Measurements from ENCODE around the gene DHX38. TPM values are rescaled to one million over a fixed set of nuclear protein-coding genes. Genes with fewer than 3 reads are reported as not detected.

The DHX38 gene
- total and polyA plus RNA-seq, 2 donors (not counting 3 experiments of a cell fraction or from before 2014, with no cell fraction given): 47.3 to 78.6 TPM

- no peaks in the 10 kb centered on the region for H3K4me1 ChIP-seq (ENCODE audit: control insufficient read depth, extremely low read depth, insufficient read depth, low read length)
- FAIRE-seq (no peak), DNase-seq (ENCODE audit: low read depth, low spot score) (peak; percentile 39)
- H2AFZ ChIP-seq (ENCODE audit: low read depth, low read length): no peak overlapping the region
- H3K4me3 ChIP-seq (replicated peaks in 1 of 3; ENCODE audit: insufficient read depth in 1 of 3, low read depth in 1 of 3, low read length in 3 of 3): no peak overlapping the region
- H3K4me2 ChIP-seq (ENCODE audit: insufficient read depth, low read length): no peak overlapping the region
- POLR2A ChIA-PET: no interaction called here
- H3K27ac ChIP-seq (ENCODE audit: insufficient read depth, low read depth, low read length): no peak overlapping the region
- dilution Hi-C loops (cut with MboI; ENCODE audit: extremely low pct_ligation_motif_present, low sequenced_read_pairs): no loop called here
- H3K27me3 ChIP-seq (ENCODE audit: control insufficient read depth in 2 of 2, insufficient read depth in 2 of 2, low read length in 2 of 2): peaks cover 0 to 1% of the 10 kb centered on the region in 2 experiments
- H3K9ac ChIP-seq (replicated peaks; ENCODE audit: extremely low read depth, insufficient read depth, low read length): no peak overlapping the region
- intact Hi-C loops (cut with micrococcal nuclease): loop anchor here (1.0 to 10.0 kb wide), 3 partner anchors 27 to 1888 kb away; partner anchors contain the start of genes DHX38 and TXNL4B
- no peaks in the 10 kb centered on the region for H4K20me1 ChIP-seq (replicated peaks; ENCODE audit: control insufficient read depth, extremely low read depth, insufficient read depth, low read length)
- CTCF ChIA-PET: interaction anchor here (0.7 to 2.6 kb wide), 15 partner anchors 11 to 1890 kb away, joined by 3 to 16 read pairs (median 4); partner anchors contain the start of genes DHX38 and TXNL4B
- H3K36me3 ChIP-seq (ENCODE audit: control insufficient read depth in 2 of 2, extremely low read depth in 1 of 2, insufficient read depth in 2 of 2, low read length in 2 of 2): no peaks in the 10 kb centered on the region
- no peaks in the 10 kb centered on the region for H3K79me2 ChIP-seq (ENCODE audit: control insufficient read depth, insufficient read depth, low read length)
- no peaks in the 10 kb centered on the region for H3K9me3 ChIP-seq (replicated peaks; ENCODE audit: control insufficient read depth, insufficient read depth, low read length)
- no peaks in the 10 kb centered on the region for H3K9me1 ChIP-seq (replicated peaks; ENCODE audit: control insufficient read depth, extremely low read depth, insufficient read depth, low read length)
- TF ChIP-seq CTCF (IDR thresholded peaks at IDR 0.05; ENCODE audit: extremely low read depth in 1 of 2, insufficient read depth in 1 of 2, low read depth in 1 of 2, low read length in 2 of 2): peak; percentile 36 to 52
- TF ChIP-seq GATA2 (IDR thresholded peaks at IDR 0.05; ENCODE audit: insufficient read depth, insufficient read length, low read depth, low read length): no peak
- TF ChIP-seq POLR2AphosphoS5 (IDR thresholded peaks at IDR 0.05; ENCODE audit: insufficient read depth, low read depth, low read length): no peak
- no peak for TF ChIP-seq POLR2A (IDR thresholded peaks at IDR 0.05; ENCODE audit: low read depth, low read length)
- TF ChIP-seq MYC (IDR thresholded peaks at IDR 0.05; ENCODE audit: low read depth, low read length): no peak
- no peak for TF ChIP-seq FOS (IDR thresholded peaks at IDR 0.05; ENCODE audit: borderline replicate concordance, insufficient read depth, low read length)
- no TSS peak for BruUV-seq (replicated peaks)
Observed at GRCh38 chr16:72066747-72067146, 26.9 kb upstream of the DHX38 start.

- Histone ChIP-seq H3K79me2 (ENCODE audit: control insufficient read depth, insufficient read depth, low read length) (no peaks in the 10 kb centered on the region), H3K4me3 (replicated peaks in 1 of 3; ENCODE audit: insufficient read depth in 1 of 3, low read depth in 1 of 3, low read length in 3 of 3) (no peak overlapping the region), H3K9me1 (replicated peaks; ENCODE audit: control insufficient read depth, extremely low read depth, insufficient read depth, low read length) (no peaks in the 10 kb centered on the region), H2AFZ (ENCODE audit: low read depth, low read length) (no peak overlapping the region), H3K4me2 (ENCODE audit: insufficient read depth, low read length) (no peak overlapping the region), H3K9me3 (replicated peaks; ENCODE audit: control insufficient read depth, insufficient read depth, low read length) (no peaks in the 10 kb centered on the region), H3K36me3 (ENCODE audit: control insufficient read depth in 2 of 2, extremely low read depth in 1 of 2, insufficient read depth in 2 of 2, low read length in 2 of 2) (no peaks in the 10 kb centered on the region), H4K20me1 (replicated peaks; ENCODE audit: control insufficient read depth, extremely low read depth, insufficient read depth, low read length) (no peaks in the 10 kb centered on the region), H3K27ac (ENCODE audit: insufficient read depth, low read depth, low read length) (no peak overlapping the region), H3K27me3 (ENCODE audit: control insufficient read depth in 2 of 2, insufficient read depth in 2 of 2, low read length in 2 of 2) (no peaks in the 10 kb centered on the region), H3K4me1 (ENCODE audit: control insufficient read depth, extremely low read depth, insufficient read depth, low read length) (no peaks in the 10 kb centered on the region), H3K9ac (replicated peaks; ENCODE audit: extremely low read depth, insufficient read depth, low read length) (no peak overlapping the region)
- BruUV-seq (replicated peaks): no TSS peak
- DNase-seq (ENCODE audit: low read depth, low spot score) (no peak), FAIRE-seq (no peak)
- ChIA-PET CTCF (no interaction called here), POLR2A (no interaction called here)
- no peak for TF ChIP-seq EZH2 (IDR thresholded peaks at IDR 0.05; ENCODE audit: borderline replicate concordance, low read depth, low read length, severe bottlenecking)
- no peak for TF ChIP-seq POLR2A (IDR thresholded peaks at IDR 0.05; ENCODE audit: low read depth, low read length)
- dilution Hi-C loops (cut with MboI; ENCODE audit: extremely low pct_ligation_motif_present, low sequenced_read_pairs): no loop called here
- intact Hi-C loops (cut with micrococcal nuclease): loop anchor here (10.0 kb wide), 1 partner anchor 1886 kb away; no protein-coding TSS in a partner anchor
Observed at GRCh38 chr16:72068930-72069329, 24.7 kb upstream of the DHX38 start.
